Peyer's patch (tissue), 4 donors: Measurements from ENCODE around the gene PCBD1.

Source experiments
- CTCF ChIP-seq, 6 experiments: fragments of 450-650 bp in 4 of 6; fragments of 200-600 bp in 2 of 6; sonication (generic) in 1 of 6; IDR thresholded peaks; one replicate each; pipeline ENCODE4 v1.5.1; 2017 to 2019; ENCODE audit warnings: antibody characterized with exemption in 6 of 6, mild to moderate bottlenecking in 3 of 6, moderate library complexity in 1 of 6
- POLR2A ChIP-seq, 2 donors: fragments of 450-650 bp; IDR thresholded peaks; one replicate each; pipeline ENCODE4 v1.5.1; 2017; ENCODE audit warnings: antibody characterized with exemption in 2 of 2, mild to moderate bottlenecking in 2 of 2, moderate library complexity in 2 of 2

- TF ChIP-seq CTCF (IDR thresholded peaks at IDR 0.05) (no peak), POLR2A (IDR thresholded peaks at IDR 0.05) (no peak)
Measured at GRCh38 chr10:70918851-70919530, 30.6 kb upstream of the PCBD1 start.
